ENCODE data around the gene GREM1.

The GREM1 gene

DNA sequence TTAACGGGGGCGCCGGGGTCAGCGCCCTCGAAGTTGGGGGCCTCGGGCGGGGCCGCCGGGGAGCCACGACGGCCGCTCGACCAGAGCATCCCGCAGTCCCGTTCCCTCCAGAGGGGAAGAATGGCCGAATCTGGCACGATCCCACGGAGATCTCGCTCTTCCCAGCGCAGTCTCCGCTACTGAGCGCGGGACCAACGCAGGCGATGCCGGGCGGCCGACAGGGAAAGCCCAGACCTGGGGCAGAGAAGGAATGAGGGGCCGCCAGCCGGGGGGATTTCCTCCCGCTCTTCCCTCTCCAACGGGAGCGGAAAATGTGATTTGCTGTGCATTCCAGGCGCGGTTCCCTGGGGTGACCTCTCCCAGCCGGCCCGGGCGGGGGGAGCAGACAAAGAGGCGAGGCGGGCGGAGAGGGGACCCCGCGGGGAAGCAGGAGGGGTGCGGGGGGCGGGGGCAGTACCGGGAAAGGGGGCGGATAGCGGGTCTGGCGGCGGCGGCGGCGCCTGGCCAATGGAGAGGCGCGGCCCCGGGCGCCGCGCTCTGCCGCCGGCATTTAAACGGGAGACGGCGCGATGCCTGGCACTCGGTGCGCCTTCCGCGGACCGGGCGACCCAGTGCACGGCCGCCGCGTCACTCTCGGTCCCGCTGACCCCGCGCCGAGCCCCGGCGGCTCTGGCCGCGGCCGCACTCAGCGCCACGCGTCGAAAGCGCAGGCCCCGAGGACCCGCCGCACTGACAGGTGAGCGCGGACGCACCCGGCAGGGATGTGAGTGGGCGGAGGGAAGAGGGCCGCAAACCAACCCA lies at the start of gene GREM1:
Gene GREM1, plus strand, starts transcription at position 579 of the 801 bp plus-strand sequence. CDS start 12,687 bp downstream, outside the sequence.
- no peak for DNase-seq (ENCODE audit: low read depth)

DNA sequence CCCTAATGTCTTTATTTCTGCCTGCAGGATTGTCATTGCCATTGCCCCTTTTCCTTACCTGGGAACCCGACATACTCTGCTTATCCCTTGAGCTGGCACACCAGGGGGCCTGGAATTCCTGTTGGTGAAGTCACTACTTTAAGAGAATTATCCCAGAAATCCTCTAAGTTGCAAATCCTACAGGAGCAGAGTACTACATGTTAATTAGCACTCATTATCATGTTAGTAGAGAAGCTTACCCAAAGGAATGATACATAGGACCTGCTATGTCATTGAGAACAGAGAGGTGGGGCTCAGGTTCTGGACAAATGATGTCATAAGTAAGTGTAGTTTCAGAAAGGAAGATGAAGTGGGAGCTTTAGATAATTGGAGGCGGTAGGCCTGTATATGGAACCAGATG lies 48.9 kb upstream of the GREM1 start:
- DNase-seq (ENCODE audit: low read depth): no peak

- DNase-seq (ENCODE audit: low read depth): peak; percentile 71
These were observed 47.8 kb upstream of the GREM1 start for GRCh38 chr15:32669896-32670611.

GRCh38 chr15:32670623-32671022 lies 47.2 kb upstream of the GREM1 start:
- no peak for DNase-seq (ENCODE audit: low read depth)

DNA sequence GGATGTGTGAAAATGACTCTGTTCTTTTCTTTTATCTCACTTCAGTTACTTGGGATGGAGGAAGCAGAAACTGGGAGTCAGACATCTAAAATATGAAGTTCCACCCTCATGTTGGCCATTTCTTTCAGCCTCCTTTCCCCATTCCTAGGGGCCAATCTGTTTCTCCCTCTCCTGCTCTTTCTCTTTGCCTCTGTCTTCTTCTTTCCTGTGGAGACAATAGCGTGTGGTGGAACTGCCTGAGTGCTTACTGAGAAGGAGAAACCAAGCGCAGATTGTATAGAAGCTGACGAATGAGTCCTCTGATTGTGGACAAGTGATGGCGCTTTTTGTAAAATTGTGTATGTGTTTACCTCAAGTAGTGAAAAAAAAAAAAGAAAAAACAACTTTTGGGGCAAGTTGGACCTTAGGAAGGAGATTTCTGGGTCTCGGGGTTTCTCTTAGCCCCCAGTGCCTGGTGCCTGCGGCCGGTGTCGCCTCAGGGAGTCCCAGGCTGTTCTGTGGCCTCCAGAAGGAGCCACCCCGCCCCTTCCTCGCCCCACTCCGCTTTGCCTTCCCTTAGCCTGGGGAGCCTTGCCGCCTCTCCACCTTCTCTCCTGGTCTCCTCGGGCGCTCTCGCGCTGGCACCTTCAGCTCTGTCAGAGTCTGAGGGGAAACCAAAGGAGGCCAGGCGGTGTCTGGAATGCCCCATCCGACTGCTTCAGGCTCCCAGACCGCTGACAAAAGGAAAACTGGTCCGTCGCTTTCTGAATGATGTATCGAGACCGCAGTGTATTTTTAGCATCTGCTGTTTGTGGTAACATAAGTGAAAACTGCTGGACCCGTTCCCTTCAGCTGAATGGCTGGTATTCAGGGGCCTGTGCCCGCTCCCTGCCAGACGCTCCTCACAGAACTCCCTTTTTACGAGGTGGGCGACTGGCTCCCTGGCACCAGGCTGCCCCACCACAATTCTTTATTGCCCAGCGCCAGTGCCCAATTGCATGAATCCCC lies 46.2 kb upstream of the GREM1 start:
- no peak for DNase-seq (ENCODE audit: low read depth)

GRCh38 chr15:32674681-32675080 lies 43.1 kb upstream of the GREM1 start:
- no peak for DNase-seq (ENCODE audit: low read depth)

- DNase-seq (ENCODE audit: low read depth): no peak
These were observed 42.3 kb upstream of the GREM1 start for GRCh38 chr15:32675466-32675865.

DNA sequence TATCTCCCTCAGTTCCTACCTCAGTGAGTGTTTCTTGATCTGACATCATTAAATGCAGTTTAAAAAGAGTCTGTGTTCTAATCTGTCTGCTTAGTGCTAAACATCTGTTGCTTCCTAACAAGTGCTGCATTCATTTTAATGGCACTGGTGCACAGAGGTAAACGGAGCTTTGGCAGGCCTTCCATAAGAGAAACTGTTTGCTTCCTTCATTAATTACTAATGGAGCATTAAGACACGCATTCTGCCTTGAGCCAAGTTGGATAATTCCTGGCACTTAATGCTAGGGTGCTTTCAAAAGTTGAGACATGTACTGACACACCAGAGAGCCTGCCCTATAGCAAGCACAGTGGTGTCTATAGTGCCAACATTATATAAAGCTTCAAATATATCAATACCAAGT lies 41.6 kb upstream of the GREM1 start:
- DNase-seq (ENCODE audit: low read depth): no peak

- peak; percentile 63 for DNase-seq (ENCODE audit: low read depth)
These were observed 40.5 kb upstream of the GREM1 start for GRCh38 chr15:32677238-32677750.

GRCh38 chr15:32679298-32679690 lies 38.5 kb upstream of the GREM1 start:
- DNase-seq (ENCODE audit: low read depth): no peak

- DNase-seq (ENCODE audit: low read depth): peak; percentile 94
These were observed 35.2 kb upstream of the GREM1 start for GRCh38 chr15:32682569-32682968.

- DNase-seq (ENCODE audit: low read depth): no peak
These were observed 34.7 kb upstream of the GREM1 start for GRCh38 chr15:32682977-32683630.

DNA sequence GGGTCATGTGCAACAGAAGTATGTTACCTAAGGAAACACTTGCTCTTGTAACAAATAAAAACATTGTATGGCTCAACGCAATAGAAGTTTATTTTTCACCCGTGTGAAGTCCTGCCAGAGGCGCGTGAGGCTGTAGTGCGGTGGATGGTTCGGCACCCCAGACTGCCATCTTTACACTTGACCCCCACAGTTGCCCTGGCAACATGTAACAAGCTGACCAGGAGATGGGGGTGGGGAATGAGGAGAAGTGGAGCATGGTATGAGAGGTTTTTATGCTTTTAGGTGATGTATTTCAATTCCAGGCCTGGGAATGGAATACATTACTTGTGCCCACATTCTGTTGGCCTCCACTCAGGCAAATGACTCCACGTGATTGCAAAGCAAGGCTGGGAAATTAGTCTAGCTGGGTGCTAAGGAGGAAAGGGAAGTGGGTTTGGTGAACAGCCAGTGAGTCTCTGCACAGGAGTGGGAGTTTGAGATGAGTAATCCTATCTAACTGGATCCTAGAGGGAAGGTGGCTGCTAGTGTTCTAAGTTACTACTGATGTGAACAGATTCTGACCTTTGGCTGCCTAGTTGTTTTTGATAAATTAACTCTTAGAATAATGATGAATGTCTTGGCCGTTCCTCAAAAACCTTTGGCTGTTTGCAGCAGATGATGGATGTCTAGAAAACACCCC lies 33.8 kb upstream of the GREM1 start:
- DNase-seq (ENCODE audit: low read depth): peak; percentile 95

DNA sequence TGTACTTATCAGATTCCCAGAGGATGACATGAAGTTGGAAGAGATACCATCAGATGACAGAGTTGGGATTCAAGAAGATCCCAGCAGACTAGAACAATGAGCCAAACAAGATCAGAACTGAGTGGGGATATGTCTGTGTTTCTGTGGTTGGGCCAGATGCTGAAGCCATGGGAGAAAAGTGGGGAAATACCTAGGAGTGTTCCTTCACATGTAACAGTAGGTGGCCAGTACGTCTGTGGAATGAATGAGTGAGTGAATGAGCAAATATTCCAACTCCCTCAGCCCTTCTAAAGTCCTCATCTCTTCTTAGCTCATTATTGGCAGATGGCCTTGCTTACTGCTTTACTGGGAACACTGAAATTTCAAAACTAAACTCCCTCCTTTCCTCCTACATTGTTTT lies 32.2 kb upstream of the GREM1 start:
- peak; percentile 83 for DNase-seq (ENCODE audit: low read depth)

GRCh38 chr15:32687556-32687955 lies 30.2 kb upstream of the GREM1 start:
- DNase-seq (ENCODE audit: low read depth): peak; percentile 82

DNA sequence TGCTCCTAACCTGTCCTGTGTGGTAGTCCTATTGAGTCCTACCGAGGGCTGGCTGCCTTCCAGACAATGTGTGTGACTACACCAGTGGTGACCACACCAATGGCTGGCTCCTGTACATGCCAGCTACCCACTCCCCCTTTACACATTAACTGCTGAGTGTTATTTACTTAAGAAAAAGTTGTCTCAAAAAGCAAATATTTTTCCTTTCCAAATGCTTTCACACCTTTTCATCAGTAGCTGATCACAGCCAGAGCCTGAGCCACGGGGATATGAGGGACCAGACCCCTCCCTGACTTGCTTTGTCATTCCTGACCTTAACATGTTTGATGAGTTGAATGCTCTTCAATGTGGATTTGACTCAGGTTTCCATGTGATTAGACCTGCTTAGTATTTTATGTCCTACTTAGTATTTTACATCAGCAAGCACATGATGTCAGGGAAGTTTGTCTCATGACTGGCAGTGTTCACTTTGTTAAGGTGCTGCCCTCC lies 29.6 kb upstream of the GREM1 start:
- DNase-seq (ENCODE audit: low read depth): peak; percentile 47

- no peak for DNase-seq (ENCODE audit: low read depth)
These were observed 26.7 kb upstream of the GREM1 start for GRCh38 chr15:32690941-32691688.

DNA sequence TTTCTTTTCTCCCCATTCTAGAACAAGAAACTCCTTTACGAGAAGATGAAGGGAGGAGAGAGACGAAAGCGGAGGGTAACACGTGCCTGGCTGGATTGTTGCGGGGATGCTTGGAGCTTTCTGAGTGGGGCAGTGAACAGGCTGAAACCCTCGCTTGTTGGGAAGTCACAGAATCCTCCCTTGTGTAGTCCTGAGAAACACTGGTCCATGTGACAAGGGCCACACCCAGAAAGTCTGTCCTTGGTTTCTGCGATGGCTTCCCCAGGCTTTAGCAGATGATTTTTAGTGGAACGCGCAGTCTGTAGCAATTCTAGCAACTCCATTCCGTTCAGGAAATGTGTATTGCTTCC lies 26.1 kb upstream of the GREM1 start:
- no peak for DNase-seq (ENCODE audit: low read depth)

- DNase-seq (ENCODE audit: low read depth): no peak
These were observed 25.5 kb upstream of the GREM1 start for GRCh38 chr15:32692286-32692685.

Data from iris pigment epithelial cell (primary cell).